Mucosa of descending colon (tissue), 3 donors: ENCODE results near the gene KITLG. TPM values are rescaled to one million over a fixed set of nuclear protein-coding genes. Genes with fewer than 3 reads are reported as not detected.

Source experiments
- ATAC-seq: fragments of 200-7000 bp; cut with Tn5 transposase; one replicate; pipeline ENCODE4 v1.9.1; 2020; ENCODE audit warnings: mild to moderate bottlenecking, moderate library complexity
- DNase-seq, 3 donors: peaks; one replicate each; pipeline ENCODE4 v3.0.0-alpha.2; 2020
- H3K36me3 ChIP-seq: fragments of 200-600 bp; one replicate; pipeline ENCODE4 v1.8.0; 2021; ENCODE audit warnings: low read depth, mild to moderate bottlenecking
- H3K4me1 ChIP-seq: fragments of 200-600 bp; one replicate; pipeline ENCODE4 v1.8.0; 2021; ENCODE audit warnings: low read depth, mild to moderate bottlenecking
- H3K4me3 ChIP-seq: fragments of 200-600 bp; one replicate; pipeline ENCODE4 v1.8.0; 2021; ENCODE audit warnings: mild to moderate bottlenecking
- H3K9me3 ChIP-seq: fragments of 200-600 bp; one replicate; pipeline ENCODE4 v1.8.0; 2021; ENCODE audit warnings: mild to moderate bottlenecking
- CTCF ChIP-seq: fragments of 200-600 bp; IDR thresholded peaks from one replicate; pipeline ENCODE4 v1.8.0; 2022; ENCODE audit warnings: antibody characterized with exemption, mild to moderate bottlenecking
- intact Hi-C, 2 donors: fragments of 100-400 bp; cut with DNase I in 1 of 2; cut with micrococcal nuclease in 1 of 2; formaldehyde crosslinking; loops; one replicate each; pipeline versions ENCODE4 v1.11.0 to v1.11.1; 2022; cut with DNase I, micrococcal nuclease
- total RNA-seq, 3 donors: library from RNA; stranded (reverse); fragmentation: NEBNext Ultra II Directional in 2 of 3; extraction: Animal tissue kit (Norgen Biotek cat#: 25700) in 2 of 3; gene quantifications; one replicate each; pipeline versions ENCODE4 v1.2.1 to v1.2.4, GENCODE V29; 2021 to 2023
- donor health status: DM: no; HTN: no; CAD: no; lungs with moderate emphysema.
- donor health status: DM: no; HTN: no; CAD: no.
- donor health status: DM: no; HTN: yes; CAD: no.

KITLG gene
- total RNA-seq, 3 donors from 2014 or later, result 28.5 to 96.2 (median 37.4) TPM

DNA sequence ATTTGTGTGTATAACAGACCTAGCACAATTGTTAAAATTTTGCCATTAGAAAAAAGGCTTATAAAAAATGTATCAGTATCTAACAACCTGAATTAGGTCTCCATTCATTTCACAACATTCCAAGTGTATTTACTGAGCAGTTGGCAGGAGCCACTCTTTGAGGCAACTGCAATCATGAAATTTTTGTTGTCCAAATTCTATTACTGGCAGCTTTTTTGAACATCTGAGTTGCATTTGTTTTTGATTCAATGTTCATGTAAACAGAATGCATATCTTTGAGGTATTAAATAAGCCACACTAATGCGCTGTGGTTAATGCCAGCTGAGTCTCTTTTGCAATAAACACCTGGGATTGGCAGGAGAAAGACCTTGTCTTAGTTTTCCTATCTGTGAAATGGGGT, 8.7 kb downstream of the KITLG start:
- intact Hi-C loops, result no loop called here

DNA sequence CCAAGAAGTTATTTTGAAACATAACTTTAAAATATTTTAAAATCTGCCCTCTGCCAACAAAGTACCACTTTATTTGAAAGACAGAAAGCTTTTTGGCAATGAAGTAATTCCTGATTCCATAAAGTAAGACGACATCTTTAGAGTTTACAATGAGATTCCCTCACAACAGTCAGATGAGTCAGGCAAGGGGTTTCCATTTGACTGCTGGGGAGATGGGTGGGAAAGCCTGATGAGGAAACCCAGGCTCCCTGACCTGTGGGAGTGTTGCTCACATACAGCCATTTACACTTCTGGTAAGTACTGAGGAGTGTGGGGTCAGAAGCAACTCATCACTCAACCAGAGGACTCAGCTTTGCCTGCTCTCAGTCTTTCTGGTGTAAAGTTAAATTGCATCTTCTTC, 10.2 kb downstream of the KITLG start:
- no peaks in the 10 kb centered on the region for H3K36me3 ChIP-seq
- no peak for ATAC-seq
- DNase-seq, result no peak
- intact Hi-C loops, result no loop called here
- H3K4me3 ChIP-seq, result no peak overlapping the region
- no peak for TF ChIP-seq CTCF
- no peaks in the 10 kb centered on the region for H3K9me3 ChIP-seq
- H3K4me1 ChIP-seq, result peaks cover 29% of the 10 kb centered on the region

More for the DNA sequence above, 8.7 kb downstream of the KITLG start:
- no peak for TF ChIP-seq CTCF
- H3K4me1 ChIP-seq, result peaks cover 32% of the 10 kb centered on the region
- ATAC-seq, result no peak
- no peak for DNase-seq
- no peaks in the 10 kb centered on the region for H3K36me3 ChIP-seq
- no peak overlapping the region for H3K4me3 ChIP-seq
- no peaks in the 10 kb centered on the region for H3K9me3 ChIP-seq

GRCh38 chr12:88566430-88566829, 13.8 kb downstream of the KITLG start:
- peak in 1 of 3 donors; percentile 57 for DNase-seq
- no peaks in the 10 kb centered on the region for H3K36me3 ChIP-seq
- no peak for TF ChIP-seq CTCF
- peak; percentile 84 for ATAC-seq
- intact Hi-C loops, result no loop called here
- peaks cover 38% of the 10 kb centered on the region for H3K4me1 ChIP-seq
- no peak overlapping the region for H3K4me3 ChIP-seq
- no peaks in the 10 kb centered on the region for H3K9me3 ChIP-seq

DNA sequence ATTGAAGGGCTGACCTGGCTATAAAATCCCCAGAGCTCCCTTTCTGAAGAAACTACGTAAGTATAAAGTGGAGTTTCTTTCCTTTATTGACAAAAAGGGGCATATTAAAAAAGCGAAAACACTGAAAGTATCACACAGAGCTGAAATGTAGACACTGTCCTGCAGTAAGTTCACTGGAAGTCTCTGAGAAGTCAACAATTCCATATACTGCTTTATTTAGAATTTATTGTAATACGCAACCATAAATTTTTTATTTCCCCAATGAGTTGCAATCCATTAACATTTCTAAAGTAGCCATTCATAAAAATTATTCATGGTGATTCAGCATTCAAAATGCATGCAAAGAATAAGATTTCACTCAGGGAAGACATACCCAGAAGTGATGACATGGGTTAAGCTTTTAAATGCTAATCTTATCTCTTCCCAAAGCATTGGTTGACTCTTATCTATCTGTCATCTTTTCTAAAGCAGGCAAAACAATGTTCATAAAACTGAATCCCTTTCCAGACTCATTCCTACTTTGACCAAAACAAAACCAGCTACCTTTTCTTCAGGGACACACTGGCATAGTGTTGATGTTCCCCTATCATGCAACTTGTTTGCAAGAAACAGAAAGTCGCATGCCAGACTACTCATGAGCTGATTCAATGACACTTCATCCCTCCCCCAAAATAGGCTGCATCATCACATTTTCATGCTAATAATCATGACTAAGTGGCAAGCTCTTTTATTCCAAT, 17.3 kb downstream of the KITLG start:
- intact Hi-C loops, result no loop called here
- peaks cover 62% of the 10 kb centered on the region for H3K4me1 ChIP-seq
- no peak for ATAC-seq
- no peaks in the 10 kb centered on the region for H3K9me3 ChIP-seq
- TF ChIP-seq CTCF, result no peak
- H3K36me3 ChIP-seq, result no peaks in the 10 kb centered on the region
- no peak for DNase-seq
- H3K4me3 ChIP-seq, result no peak overlapping the region

DNA sequence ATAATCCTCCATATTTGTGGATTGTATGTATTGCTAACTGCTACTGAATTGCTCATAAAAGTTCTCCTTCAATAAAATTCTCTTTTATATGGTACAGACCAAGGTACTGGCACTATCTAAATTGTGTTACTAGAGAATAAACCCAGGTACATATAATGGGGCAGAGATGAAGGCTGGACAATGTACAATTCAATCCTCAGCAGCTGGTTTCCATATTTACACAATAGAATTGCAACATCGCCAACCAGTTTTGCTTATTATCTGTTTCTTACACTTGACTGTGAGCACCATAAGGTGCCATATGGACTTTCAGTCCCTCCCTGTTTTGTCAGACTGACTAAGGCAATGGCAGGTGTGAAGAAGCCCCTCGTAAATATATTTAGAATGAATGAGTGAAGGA, 18.1 kb downstream of the KITLG start:
- ATAC-seq (peak; percentile 90), DNase-seq (peak in 1 of 3 donors; percentile 63)
- Histone ChIP-seq H3K4me3 (no peak overlapping the region), H3K4me1 (peaks cover 54% of the 10 kb centered on the region), H3K9me3 (no peaks in the 10 kb centered on the region), H3K36me3 (no peaks in the 10 kb centered on the region)
- TF ChIP-seq CTCF, result no peak
- intact Hi-C loops, result no loop called here
